Measurements from ENCODE around the gene OR13F1. TPM values are rescaled to one million over a fixed set of nuclear protein-coding genes. Genes with fewer than 3 reads are reported as not detected.
"Not testable (repeated sequence)": the region's sequence is repeated elsewhere in the genome, so short reads cannot be mapped to it uniquely, and the experiment has no call there.

Gene OR13F1
- not detected for polyA plus RNA-seq (ENCODE audit: insufficient read length)
- long read RNA-seq, donor 1, result 0 reads
- long read RNA-seq, donor 2, result 0 reads
- long read RNA-seq, donor 3, result 0 reads
- long read RNA-seq, donor 4, result 0 reads
- long read RNA-seq, donor 5, result 0 reads
- long read RNA-seq, donor 6, result 0 reads
- long read RNA-seq, donor 7, result 0 reads
- long read RNA-seq, donor 8, result 0 reads

GRCh38 chr9:104503963-104504362, at the start of gene OR13F1:
Gene OR13F1, plus strand, starts transcription at chr9:104504263. Its CDS starts 0 bp downstream, at chr9:104504263.
- DNase-seq, result no peak

GRCh38 chr9:104456831-104457230, 47.2 kb upstream of the OR13F1 start:
- DNase-seq, result no peak

GRCh38 chr9:104463864-104464263, 40.2 kb upstream of the OR13F1 start:
- no peak for DNase-seq

GRCh38 chr9:104468261-104468660, 35.8 kb upstream of the OR13F1 start:
- no peak for DNase-seq

GRCh38 chr9:104482921-104483570, 21.0 kb upstream of the OR13F1 start:
- DNase-seq, result no peak

- no peak for DNase-seq
Measured at GRCh38 chr9:104485014-104485413, 19.0 kb upstream of the OR13F1 start.

GRCh38 chr9:104494808-104495207, 9.3 kb upstream of the OR13F1 start:
- DNase-seq, result peak; percentile 14

- no peak for DNase-seq
Measured at GRCh38 chr9:104503440-104503839, 623 bp upstream of the OR13F1 start.

GRCh38 chr9:104506565-104506964, 2.5 kb downstream of the OR13F1 start:
- DNase-seq, result no peak

GRCh38 chr9:104514901-104515300, 10.8 kb downstream of the OR13F1 start:
- DNase-seq, result no peak

- not testable (repeated sequence) for DNase-seq
Measured at GRCh38 chr9:104520241-104520640, 16.2 kb downstream of the OR13F1 start.

- no peak for DNase-seq
Measured at GRCh38 chr9:104527109-104527508, 23.0 kb downstream of the OR13F1 start, which contains the start of gene OR13C4. Gene OR13C4, minus strand, starts transcription at chr9:104527209. Its CDS starts 0 bp downstream, at chr9:104527209.

GRCh38 chr9:104536756-104537155, 32.7 kb downstream of the OR13F1 start, which contains the start of gene OR13C3:
Gene OR13C3, minus strand, starts transcription at chr9:104536856. Its CDS starts 133 bp downstream, at chr9:104536723.
- no peak for DNase-seq

- DNase-seq, result no peak
Measured at GRCh38 chr9:104539275-104539674, 35.2 kb downstream of the OR13F1 start.

- no peak for DNase-seq
Measured at GRCh38 chr9:104544644-104545043, 40.6 kb downstream of the OR13F1 start.

GRCh38 chr9:104553261-104553660, 49.2 kb downstream of the OR13F1 start:
- no peak for DNase-seq

Other genes with a start within 250 kb of the OR13F1 start
- gene OR13C4, start 22.9 kb downstream of the OR13F1 start, polyA plus RNA-seq (ENCODE audit: insufficient read length), result not detected
- not detected for gene OR13C3, start 32.6 kb downstream of the OR13F1 start, polyA plus RNA-seq (ENCODE audit: insufficient read length)
- gene OR13C8, start 64.9 kb downstream of the OR13F1 start, polyA plus RNA-seq (ENCODE audit: insufficient read length), result not detected
- 0.33 TPM for gene OR13C5, start 95.2 kb downstream of the OR13F1 start, polyA plus RNA-seq (ENCODE audit: insufficient read length)
- not detected for gene OR13C2, start 101.4 kb downstream of the OR13F1 start, polyA plus RNA-seq (ENCODE audit: insufficient read length)
- gene OR13C9, start 113.9 kb downstream of the OR13F1 start, polyA plus RNA-seq (ENCODE audit: insufficient read length), result not detected
- not detected for gene OR13D1, start 190.3 kb downstream of the OR13F1 start, polyA plus RNA-seq (ENCODE audit: insufficient read length)
- gene NIPSNAP3A, start 243.4 kb downstream of the OR13F1 start, polyA plus RNA-seq (ENCODE audit: insufficient read length), result 51.7 TPM

Measured in left kidney (tissue), 8 donors.